SU-DHL-6 (cell line): ENCODE results near the gene CPT1B.
A peak's percentile ranks its signal among the peaks of the same experiment; 100 is the strongest.
"Not testable (repeated sequence)": the region's sequence is repeated elsewhere in the genome, so short reads cannot be mapped to it uniquely, and the experiment has no call there.

ENCODE experiments used
- H2AFZ ChIP-seq: fragments of 200-600 bp; sonication (generic); 2 replicates; pipeline ENCODE4 v1.6.1; 2014; ENCODE audit warnings: low read depth, mild to moderate bottlenecking, moderate library complexity, mixed read lengths, antibody characterized with exemption, low read length; ENCODE audit not compliant: severe bottlenecking
- H3F3A ChIP-seq: fragments of 200-600 bp; shearing (Covaris generic); 2 replicates; pipeline ENCODE4 v1.6.0; 2016; ENCODE audit warnings: antibody characterized with exemption, mild to moderate bottlenecking; ENCODE audit not compliant: insufficient read depth
- H3K27ac ChIP-seq: fragments of 200-600 bp; sonication (generic); 2 replicates; pipeline ENCODE4 v1.5.1; 2016; ENCODE audit warnings: low read depth, mild to moderate bottlenecking, low read length, moderate library complexity, mixed read lengths
- H3K27me3 ChIP-seq: fragments of 200-600 bp; sonication (generic), shearing (Covaris generic); 2 replicates; pipeline ENCODE4 v1.6.0; 2014; ENCODE audit warnings: mild to moderate bottlenecking, low read length
- H3K36me3 ChIP-seq: fragments of 200-600 bp; sonication (generic); 2 replicates; pipeline ENCODE4 v1.6.1; 2014; ENCODE audit warnings: mild to moderate bottlenecking, low read length, mixed read lengths
- H3K4me2 ChIP-seq: fragments of 300-600, 200-600 bp; shearing (Covaris generic), sonication (generic); 2 replicates; pipeline ENCODE4 v1.6.0; 2014; ENCODE audit warnings: low read length, low read depth, mild to moderate bottlenecking; ENCODE audit not compliant: poor library complexity, severe bottlenecking
- H3K4me3 ChIP-seq: fragments of 200-600 bp; sonication (generic); 2 replicates; pipeline ENCODE4 v1.5.1; 2014; ENCODE audit warnings: antibody characterized with exemption, low read length, mild to moderate bottlenecking, mixed read lengths; ENCODE audit not compliant: insufficient read depth, poor library complexity, severe bottlenecking
- H3K79me2 ChIP-seq: fragments of 200-600 bp; sonication (generic); 2 replicates; pipeline ENCODE4 v1.6.1; 2014; ENCODE audit warnings: mild to moderate bottlenecking, low read length, moderate library complexity; ENCODE audit not compliant: insufficient read depth
- H3K9ac ChIP-seq: fragments of 200-600 bp; sonication (generic); 2 replicates; pipeline ENCODE4 v1.7.0; 2014; ENCODE audit warnings: mild to moderate bottlenecking, low read length
- H3K9me2 ChIP-seq: fragments of 200-600 bp; sonication (generic); replicated peaks from 2 replicates; pipeline ENCODE4 v1.6.1; 2014; ENCODE audit warnings: low read length; ENCODE audit not compliant: insufficient read depth
- H3K9me3 ChIP-seq: fragments of 200-600 bp; sonication (generic); 2 replicates; pipeline ENCODE4 v1.6.1; 2014; ENCODE audit warnings: low read length, mixed read lengths; ENCODE audit not compliant: insufficient read depth
- H4K20me1 ChIP-seq: fragments of 200-600 bp; sonication (generic); 2 replicates; pipeline ENCODE4 v1.6.1; 2014; ENCODE audit warnings: low read depth, mild to moderate bottlenecking, antibody characterized with exemption, low read length, moderate library complexity, mixed read lengths
- EZH2phosphoT487 ChIP-seq: fragments of 200-600 bp; sonication (generic), shearing (Covaris generic); conservative IDR thresholded peaks from 2 replicates; pipeline ENCODE4 v1.6.1; 2018; ENCODE audit warnings: mild to moderate bottlenecking, antibody characterized with exemption, low read length, moderate library complexity, mixed read lengths
- TF ChIP-seq, protein P1 (sequence below): fragments of 200-600 bp; sonication (generic); IDR thresholded peaks from one replicate; pipeline ENCODE4 v1.5.1; 2017; ENCODE audit warnings: antibody characterized with exemption, mild to moderate bottlenecking, low read length, moderate library complexity; ENCODE audit not compliant: insufficient read depth, poor library complexity, severe bottlenecking

Gene CPT1B

DNA sequence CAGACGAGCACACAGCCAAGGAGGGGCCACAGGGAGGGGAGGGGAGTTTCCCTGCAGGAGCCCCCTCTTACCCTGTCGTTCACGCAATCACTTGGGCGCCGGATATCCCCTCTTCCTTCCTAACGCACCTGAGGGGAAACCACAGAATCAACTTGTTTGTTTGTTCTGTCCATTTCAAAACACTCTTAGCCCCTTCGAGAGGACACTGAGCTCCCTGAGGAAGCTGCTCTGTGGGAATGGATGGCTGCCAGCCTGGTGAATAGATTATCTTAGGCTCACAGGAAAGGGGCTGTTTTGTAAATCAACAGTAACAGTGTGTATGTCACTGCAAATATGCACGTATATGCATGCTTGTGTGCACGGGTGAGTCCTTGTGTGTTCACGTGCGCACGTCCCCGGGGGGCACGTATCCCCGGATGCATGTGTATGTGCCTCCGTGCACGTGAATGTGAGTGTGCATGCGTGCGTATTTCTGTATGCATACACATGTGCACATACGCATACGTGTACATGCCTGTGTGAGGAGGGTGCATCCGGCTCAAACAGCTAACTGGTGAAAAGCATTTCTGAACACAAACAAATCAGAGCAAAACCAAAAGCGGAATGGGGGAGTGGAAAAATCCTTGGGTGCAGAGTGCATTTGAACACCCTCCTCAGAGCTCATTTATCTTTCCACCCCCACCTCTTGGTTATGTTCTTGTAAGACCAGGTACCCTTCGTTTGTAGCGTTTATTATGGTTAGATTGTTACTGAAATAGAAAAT lies 42.5 kb upstream of the CPT1B start:
- Histone ChIP-seq H3F3A (peaks cover 18% of the 10 kb centered on the region), H3K9me2 (no peaks in the 10 kb centered on the region), H2AFZ (peak overlapping the region; percentile 90), H3K4me2 (peak overlapping the region; percentile 95), H3K79me2 (no peaks in the 10 kb centered on the region), H3K9ac (peak overlapping the region; percentile 52), H3K27me3 (no peaks in the 10 kb centered on the region), H3K27ac (peak overlapping the region; percentile 85), H3K36me3 (no peaks in the 10 kb centered on the region), H3K4me3 (peak overlapping the region; percentile 50), H3K9me3 (no peaks in the 10 kb centered on the region), H4K20me1 (no peaks in the 10 kb centered on the region)
- TF ChIP-seq EZH2phosphoT487: no peak
- TF ChIP-seq, protein P1, sequence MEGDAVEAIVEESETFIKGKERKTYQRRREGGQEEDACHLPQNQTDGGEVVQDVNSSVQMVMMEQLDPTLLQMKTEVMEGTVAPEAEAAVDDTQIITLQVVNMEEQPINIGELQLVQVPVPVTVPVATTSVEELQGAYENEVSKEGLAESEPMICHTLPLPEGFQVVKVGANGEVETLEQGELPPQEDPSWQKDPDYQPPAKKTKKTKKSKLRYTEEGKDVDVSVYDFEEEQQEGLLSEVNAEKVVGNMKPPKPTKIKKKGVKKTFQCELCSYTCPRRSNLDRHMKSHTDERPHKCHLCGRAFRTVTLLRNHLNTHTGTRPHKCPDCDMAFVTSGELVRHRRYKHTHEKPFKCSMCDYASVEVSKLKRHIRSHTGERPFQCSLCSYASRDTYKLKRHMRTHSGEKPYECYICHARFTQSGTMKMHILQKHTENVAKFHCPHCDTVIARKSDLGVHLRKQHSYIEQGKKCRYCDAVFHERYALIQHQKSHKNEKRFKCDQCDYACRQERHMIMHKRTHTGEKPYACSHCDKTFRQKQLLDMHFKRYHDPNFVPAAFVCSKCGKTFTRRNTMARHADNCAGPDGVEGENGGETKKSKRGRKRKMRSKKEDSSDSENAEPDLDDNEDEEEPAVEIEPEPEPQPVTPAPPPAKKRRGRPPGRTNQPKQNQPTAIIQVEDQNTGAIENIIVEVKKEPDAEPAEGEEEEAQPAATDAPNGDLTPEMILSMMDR: peak; percentile 65

DNA sequence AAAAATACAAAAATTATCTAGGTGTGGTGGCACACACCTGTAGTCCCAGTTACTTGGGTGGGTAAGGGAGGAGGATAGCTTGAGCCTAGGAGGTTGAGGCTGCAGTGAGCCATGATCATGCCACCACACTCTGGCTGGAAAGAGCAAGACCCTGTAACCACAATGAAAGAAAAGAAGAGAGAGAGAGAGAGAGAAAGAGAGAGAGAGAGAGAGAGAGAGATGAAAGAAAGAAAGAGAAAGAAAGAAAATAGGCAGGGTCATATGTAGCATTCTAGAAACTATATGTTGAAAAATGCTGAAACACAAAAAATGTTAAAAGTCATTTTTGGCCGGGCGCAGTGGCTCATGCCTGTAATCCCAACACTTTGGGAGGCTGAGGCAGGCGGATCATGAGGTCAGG lies 36.1 kb upstream of the CPT1B start:
- not testable (repeated sequence) for H3K9me2 ChIP-seq, H3K36me3 ChIP-seq, H3F3A ChIP-seq, H4K20me1 ChIP-seq, H3K4me2 ChIP-seq, H3K4me3 ChIP-seq, H3K9me3 ChIP-seq, H3K79me2 ChIP-seq, H2AFZ ChIP-seq, H3K27ac ChIP-seq, H3K9ac ChIP-seq, H3K27me3 ChIP-seq

DNA sequence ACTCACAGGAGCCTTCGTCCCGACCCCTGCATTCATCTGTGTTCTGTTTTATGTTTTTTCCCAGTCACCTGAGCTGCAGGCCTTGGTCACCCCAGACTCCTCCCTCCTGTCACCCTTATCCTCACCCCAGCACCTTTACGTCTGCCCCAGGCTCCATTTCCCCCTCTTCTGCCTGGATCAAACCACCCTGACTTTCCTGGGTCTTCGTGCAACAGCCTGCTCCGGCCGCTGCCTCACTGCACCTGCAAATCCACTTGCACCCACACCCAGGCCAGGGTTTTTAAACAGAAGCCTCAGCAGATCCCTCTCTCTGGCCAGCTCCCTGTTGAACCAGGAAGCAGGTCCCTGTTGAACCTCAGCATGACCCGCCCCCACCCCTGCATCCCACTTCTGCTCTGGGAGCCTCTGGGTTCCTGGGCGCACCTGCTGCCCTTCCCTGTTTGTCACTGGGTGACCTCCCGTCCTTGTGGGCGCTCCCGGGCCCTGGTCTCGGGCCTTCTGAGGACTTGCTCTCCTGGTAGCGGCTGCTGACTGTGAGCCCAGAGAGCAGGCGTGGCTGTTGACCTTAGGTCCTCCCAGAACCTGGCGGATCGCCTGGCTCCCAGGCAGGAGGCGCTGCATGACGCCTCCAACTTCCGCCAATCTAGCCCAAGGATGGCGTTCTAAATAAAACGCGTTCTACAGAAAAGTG lies 35.2 kb upstream of the CPT1B start:
- Histone ChIP-seq H3K9me3 (no peaks in the 10 kb centered on the region), H3K4me3 (no peak overlapping the region), H3K9ac (no peak overlapping the region), H2AFZ (no peak overlapping the region), H3K79me2 (no peaks in the 10 kb centered on the region), H4K20me1 (no peaks in the 10 kb centered on the region), H3K27ac (no peak overlapping the region), H3K27me3 (no peaks in the 10 kb centered on the region), H3F3A (no peaks in the 10 kb centered on the region), H3K9me2 (no peaks in the 10 kb centered on the region), H3K4me2 (no peak overlapping the region), H3K36me3 (no peaks in the 10 kb centered on the region)
- TF ChIP-seq, protein P1: no peak
- no peak for TF ChIP-seq EZH2phosphoT487
